AG04450 (cell line): ENCODE measurements around the gene DOCK3. TPM values are rescaled to one million over a fixed set of nuclear protein-coding genes. Genes with fewer than 3 reads are reported as not detected.

Experiments
- CTCF ChIA-PET: fragments of 300-600, 350-600 bp; formaldehyde crosslinking; extraction: SDS; loops from one replicate; lab custom pipeline; 2022; ENCODE audit warnings: antibody characterized with exemption, inconsistent platforms; lab: Charles Lee
- POLR2A ChIA-PET: fragments of 350-600 bp; formaldehyde crosslinking; extraction: SDS; loops from one replicate; lab custom pipeline; 2021; ENCODE audit warnings: antibody characterized with exemption, inconsistent platforms; lab: Yijun Ruan, JAX
- DNase-seq: peaks from one replicate; pipeline ENCODE4 v3.0.0-alpha.2; 2011; ENCODE audit warnings: low read depth, low spot score
- H3K27ac ChIP-seq: one replicate; pipeline ENCODE4 v1.5.1; 2012; ENCODE audit warnings: low read depth, low read length, control low read depth
- H3K27me3 ChIP-seq: one replicate; pipeline ENCODE4 v1.6.0; 2012; ENCODE audit warnings: low read length; ENCODE audit not compliant: control insufficient read depth, insufficient read depth
- H3K4me3 ChIP-seq: 2 replicates; pipeline ENCODE4 v1.5.1; 2011; ENCODE audit warnings: mild to moderate bottlenecking, low read depth, low read length, control low read depth
- H3K9me3 ChIP-seq: 2 replicates; pipeline ENCODE4 v1.5.1; 2012; ENCODE audit warnings: low read length; ENCODE audit not compliant: control insufficient read depth, insufficient read depth
- CTCF ChIP-seq: IDR thresholded peaks from 2 replicates; pipeline ENCODE4 v1.5.1; 2011; ENCODE audit warnings: low read depth, low read length, control low read depth, inconsistent platforms
- polyA plus RNA-seq: library from polyadenylated mRNA; depleted of rRNA; stranded (reverse); fragments of >200 nt; gene quantifications from 2 replicates; pipeline ENCODE4 v1.2.3, GENCODE V29; 2011

DOCK3 gene
- polyA plus RNA-seq, 1 experiment, result 0.07 TPM

- POLR2A ChIA-PET, result no interaction called here
- no peak for DNase-seq
- Histone ChIP-seq H3K4me3 (no peak overlapping the region), H3K9me3 (no peaks in the 10 kb centered on the region), H3K27ac (no peak overlapping the region), H3K27me3 (no peaks in the 10 kb centered on the region)
- CTCF ChIA-PET, result no interaction called here
- no peak for TF ChIP-seq CTCF
Observed at GRCh38 chr3:51024765-51025632, 350.3 kb downstream of the DOCK3 start.

- Histone ChIP-seq H3K27ac (no peak overlapping the region), H3K9me3 (no peaks in the 10 kb centered on the region), H3K27me3 (no peaks in the 10 kb centered on the region), H3K4me3 (no peak overlapping the region)
- ChIA-PET CTCF (no interaction called here), POLR2A (no interaction called here)
- no peak for TF ChIP-seq CTCF
- DNase-seq, result no peak
Observed at GRCh38 chr3:51031666-51032065, 356.9 kb downstream of the DOCK3 start.

- Histone ChIP-seq H3K27me3 (no peaks in the 10 kb centered on the region), H3K9me3 (no peaks in the 10 kb centered on the region), H3K4me3 (no peak overlapping the region), H3K27ac (no peak overlapping the region)
- TF ChIP-seq CTCF, result no peak
- DNase-seq, result no peak
- POLR2A ChIA-PET, result no interaction called here
- CTCF ChIA-PET, result no interaction called here
Observed at GRCh38 chr3:51035630-51036029, 360.9 kb downstream of the DOCK3 start.

GRCh38 chr3:51044982-51045381, 370.3 kb downstream of the DOCK3 start:
- no peaks in the 10 kb centered on the region for H3K9me3 ChIP-seq
- no peak overlapping the region for H3K27ac ChIP-seq
- DNase-seq, result no peak
- ChIA-PET POLR2A (no interaction called here), CTCF (interaction anchor here (0.5 to 0.7 kb wide), 2 partner anchors 262 to 829 kb away, joined by 3 read pairs; no protein-coding TSS in a partner anchor)
- H3K4me3 ChIP-seq, result no peak overlapping the region
- no peaks in the 10 kb centered on the region for H3K27me3 ChIP-seq
- TF ChIP-seq CTCF, result no peak

- Histone ChIP-seq H3K9me3 (no peaks in the 10 kb centered on the region), H3K27me3 (no peaks in the 10 kb centered on the region), H3K4me3 (no peak overlapping the region), H3K27ac (no peak overlapping the region)
- DNase-seq, result no peak
- ChIA-PET POLR2A (interaction anchor here (0.7 kb wide), 1 partner anchor 48 kb away, joined by 3 read pairs; no protein-coding TSS in a partner anchor), CTCF (no interaction called here)
- TF ChIP-seq CTCF, result no peak
Observed at GRCh38 chr3:51052562-51052961, 377.8 kb downstream of the DOCK3 start.
